Transverse colon (tissue), 4 donors: ENCODE measurements around the gene TMEM38A. TPM values are rescaled to one million over a fixed set of nuclear protein-coding genes. Genes with fewer than 3 reads are reported as not detected.

Experiments used
- DNase-seq: peaks from one replicate; pipeline ENCODE4 v3.0.0-alpha.2; 2019
- H3K27ac ChIP-seq, 4 donors: fragments of 200-600 bp; sonication (generic); 2 replicates each; pipeline ENCODE4 v1.5.1; 2016 to 2018; ENCODE audit warnings: inconsistent platforms in 4 of 4
- H3K27me3 ChIP-seq: fragments of 200-600 bp; sonication (generic); 2 replicates; pipeline ENCODE4 v1.5.1; 2017; ENCODE audit warnings: inconsistent platforms
- H3K36me3 ChIP-seq, 4 donors: fragments of 200-600 bp; sonication (generic); 2 replicates each; pipeline ENCODE4 v1.5.1; 2017 to 2019; ENCODE audit warnings: inconsistent platforms in 4 of 4
- H3K4me1 ChIP-seq, 4 donors: fragments of 200-600 bp; sonication (generic); 2 replicates each; pipeline ENCODE4 v1.5.1; 2017 to 2020; ENCODE audit warnings: inconsistent platforms in 4 of 4
- H3K4me3 ChIP-seq, 4 donors: fragments of 200-600 bp; sonication (generic); 1 replicate in 1 of 4; 2 replicates in 3 of 4; pipeline versions ENCODE4 v1.5.1 to v1.6.1; 2017 to 2019; ENCODE audit warnings: inconsistent platforms in 4 of 4
- H3K9me3 ChIP-seq, 2 donors: fragments of 200-600 bp; sonication (generic); 2 replicates each; pipeline ENCODE4 v1.5.1; 2017 to 2019; ENCODE audit warnings: inconsistent platforms in 2 of 2
- EP300 ChIP-seq: sonication (generic); formaldehyde crosslinking; IDR thresholded peaks from one replicate; pipeline ENCODE4 v1.6.1; 2017; ENCODE audit warnings: antibody characterized with exemption, low read depth
- POLR2A ChIP-seq: fragments of 450-650 bp; IDR thresholded peaks from one replicate; pipeline ENCODE4 v1.6.1; 2016; ENCODE audit warnings: antibody characterized with exemption, mild to moderate bottlenecking, moderate library complexity
- POLR2AphosphoS5 ChIP-seq, 3 donors: sonication (generic); formaldehyde crosslinking; IDR thresholded peaks; one replicate each; pipeline ENCODE4 v1.6.1; 2016; ENCODE audit warnings: antibody characterized with exemption in 3 of 3
- WGBS, 2 donors: methylation state at CpG; one replicate each; pipeline ENCODE4 v1.1.5; 2018; ENCODE audit warnings: low coverage in 1 of 2; 5-methylcytosine and 5-hydroxymethylcytosine counted together
- in situ Hi-C, 4 donors: fragments of 200-750 bp; cut with MboI; loops; one replicate each; pipeline versions ENCODE4 v1.15.0 to v1.15.1; 2017; ENCODE audit warnings: low sequenced_read_pairs in 3 of 4, low pct_ligation_motif_present in 1 of 4, low pct_unique_long_range_greater_than_20kb in 1 of 4
- intact Hi-C: fragments of 100-400 bp; cut with DNase I; formaldehyde crosslinking; loops from one replicate; pipeline ENCODE4 v1.15.1; 2023; ENCODE audit warnings: low total_unique reads
- total RNA-seq, 4 donors: library from RNA; depleted of rRNA; stranded (reverse); fragments of >200 nt; gene quantifications; one replicate each; pipeline ENCODE4 v1.1.0, GENCODE V29; 2016
- TF ChIP-seq, protein P1 (sequence below), 5 experiments: fragments of 200-600 bp in 3 of 5; fragments of 450-650 bp in 2 of 5; sonication (generic) in 3 of 5; IDR thresholded peaks; 1 replicate in 2 of 5; 2 replicates in 3 of 5; pipeline ENCODE4 v1.5.1; 2016 to 2017; ENCODE audit warnings: antibody characterized with exemption in 5 of 5, inconsistent platforms in 3 of 5, mild to moderate bottlenecking in 2 of 5, moderate library complexity in 1 of 5

The TMEM38A gene
- total RNA-seq, 4 donors from 2014 or later = 0.40 to 9.7 (median 5.1) TPM

GRCh38 chr19:16621165-16621800 lies 39.7 kb upstream of the TMEM38A start:
- WGBS, 2 donors = 87 to 89% methylated on average over 3 to 7 of the region's 7 CpGs
- Histone ChIP-seq H3K36me3 (no peaks in the 10 kb centered on the region), H3K4me1 (peaks cover 10 to 37% (median 17%) of the 10 kb centered on the region in 4 donors), H3K27me3 (no peaks in the 10 kb centered on the region), H3K4me3 (no peak overlapping the region), H3K27ac (no peak overlapping the region), H3K9me3 (no peaks in the 10 kb centered on the region)
- in situ Hi-C loops = no loop called here
- TF ChIP-seq POLR2AphosphoS5 (IDR thresholded peaks at IDR 0.05) = no peak
- TF ChIP-seq, protein P1, sequence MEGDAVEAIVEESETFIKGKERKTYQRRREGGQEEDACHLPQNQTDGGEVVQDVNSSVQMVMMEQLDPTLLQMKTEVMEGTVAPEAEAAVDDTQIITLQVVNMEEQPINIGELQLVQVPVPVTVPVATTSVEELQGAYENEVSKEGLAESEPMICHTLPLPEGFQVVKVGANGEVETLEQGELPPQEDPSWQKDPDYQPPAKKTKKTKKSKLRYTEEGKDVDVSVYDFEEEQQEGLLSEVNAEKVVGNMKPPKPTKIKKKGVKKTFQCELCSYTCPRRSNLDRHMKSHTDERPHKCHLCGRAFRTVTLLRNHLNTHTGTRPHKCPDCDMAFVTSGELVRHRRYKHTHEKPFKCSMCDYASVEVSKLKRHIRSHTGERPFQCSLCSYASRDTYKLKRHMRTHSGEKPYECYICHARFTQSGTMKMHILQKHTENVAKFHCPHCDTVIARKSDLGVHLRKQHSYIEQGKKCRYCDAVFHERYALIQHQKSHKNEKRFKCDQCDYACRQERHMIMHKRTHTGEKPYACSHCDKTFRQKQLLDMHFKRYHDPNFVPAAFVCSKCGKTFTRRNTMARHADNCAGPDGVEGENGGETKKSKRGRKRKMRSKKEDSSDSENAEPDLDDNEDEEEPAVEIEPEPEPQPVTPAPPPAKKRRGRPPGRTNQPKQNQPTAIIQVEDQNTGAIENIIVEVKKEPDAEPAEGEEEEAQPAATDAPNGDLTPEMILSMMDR (IDR thresholded peaks at IDR 0.05) = no peak
- TF ChIP-seq POLR2A = no peak
- TF ChIP-seq EP300 = no peak
- no peak for DNase-seq
- intact Hi-C loops = loop anchor here (10.0 kb wide), 1 partner anchor 46 kb away; the partner anchor contains the start of gene SLC35E1

GRCh38 chr19:16623066-16623465 lies 37.9 kb upstream of the TMEM38A start:
- peaks cover 19 to 44% (median 24%) of the 10 kb centered on the region in 4 donors for H3K4me1 ChIP-seq
- 95% methylated on average over 2 of the region's 2 CpGs; no CpG with 5 or more reads in 1 of the 2 donors for WGBS, 2 donors
- TF ChIP-seq POLR2A (no peak), EP300 (no peak), POLR2AphosphoS5 (IDR thresholded peaks at IDR 0.05) (no peak)
- TF ChIP-seq, protein P1 (IDR thresholded peaks at IDR 0.05) = no peak
- no peak for DNase-seq
- intact Hi-C loops = loop anchor here (10.0 kb wide), 1 partner anchor 48 kb away; the partner anchor contains the start of gene SLC35E1
- no peaks in the 10 kb centered on the region for H3K36me3 ChIP-seq
- no peaks in the 10 kb centered on the region for H3K27me3 ChIP-seq
- no peak overlapping the region for H3K4me3 ChIP-seq
- no peaks in the 10 kb centered on the region for H3K9me3 ChIP-seq
- H3K27ac ChIP-seq = no peak overlapping the region
- in situ Hi-C loops = no loop called here

GRCh38 chr19:16623576-16623975 lies 37.4 kb upstream of the TMEM38A start:
- Histone ChIP-seq H3K36me3 (no peaks in the 10 kb centered on the region), H3K4me3 (no peak overlapping the region), H3K4me1 (peaks cover 19 to 44% (median 24%) of the 10 kb centered on the region in 4 donors), H3K27me3 (no peaks in the 10 kb centered on the region), H3K9me3 (no peaks in the 10 kb centered on the region), H3K27ac (no peak overlapping the region)
- DNase-seq = no peak
- intact Hi-C loops = loop anchor here (10.0 kb wide), 1 partner anchor 49 kb away; the partner anchor contains the start of gene SLC35E1
- in situ Hi-C loops = no loop called here
- TF ChIP-seq EP300 (no peak), POLR2AphosphoS5 (IDR thresholded peaks at IDR 0.05) (no peak), POLR2A (no peak)
- TF ChIP-seq, protein P1 (IDR thresholded peaks at IDR 0.05) = no peak
- WGBS, 2 donors = 79 to 86% methylated on average over 6 of the region's 6 CpGs

DNA sequence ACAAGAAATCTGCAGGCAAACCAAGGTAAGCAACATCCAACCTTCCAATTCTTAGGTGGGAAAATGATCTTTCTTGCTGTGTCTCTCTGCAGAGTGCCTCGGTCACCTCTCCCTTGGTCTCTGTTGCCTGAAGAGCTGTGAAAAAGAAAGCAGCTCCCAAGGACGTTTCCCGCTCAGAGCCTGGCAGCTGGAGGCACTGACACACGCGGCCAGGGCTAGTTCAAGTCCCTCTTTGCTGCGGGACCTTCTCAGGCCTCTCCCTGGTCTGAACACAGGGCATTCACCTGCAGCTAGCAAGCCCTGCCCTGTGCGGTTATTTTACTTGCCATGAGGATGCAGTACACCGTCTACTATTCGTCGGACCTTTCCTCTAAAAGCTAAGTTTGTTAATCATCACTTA lies 36.7 kb upstream of the TMEM38A start:
- intact Hi-C loops (loop anchor here (10.0 kb wide), 1 partner anchor 49 kb away; the partner anchor contains the start of gene SLC35E1), in situ Hi-C loops (no loop called here)
- H3K27ac ChIP-seq = no peak overlapping the region
- H3K4me3 ChIP-seq = no peak overlapping the region
- H3K36me3 ChIP-seq = no peaks in the 10 kb centered on the region
- H3K4me1 ChIP-seq = peaks cover 23 to 41% (median 28%) of the 10 kb centered on the region in 4 donors
- no peaks in the 10 kb centered on the region for H3K27me3 ChIP-seq
- DNase-seq = no peak
- TF ChIP-seq POLR2A (no peak), POLR2AphosphoS5 (IDR thresholded peaks at IDR 0.05) (no peak), EP300 (no peak)
- TF ChIP-seq, protein P1 (IDR thresholded peaks at IDR 0.05) = no peak
- H3K9me3 ChIP-seq = no peaks in the 10 kb centered on the region
- 67 to 83% methylated on average over 2 to 10 of the region's 10 CpGs for WGBS, 2 donors
